Measurements from ENCODE around the gene FAM3D. TPM values are rescaled to one million over a fixed set of nuclear protein-coding genes. Genes with fewer than 3 reads are reported as not detected.

Gene FAM3D
- total and polyA plus RNA-seq, 3 donors from 2014 or later = 0.19 to 0.41 TPM; not detected in 1

DNA sequence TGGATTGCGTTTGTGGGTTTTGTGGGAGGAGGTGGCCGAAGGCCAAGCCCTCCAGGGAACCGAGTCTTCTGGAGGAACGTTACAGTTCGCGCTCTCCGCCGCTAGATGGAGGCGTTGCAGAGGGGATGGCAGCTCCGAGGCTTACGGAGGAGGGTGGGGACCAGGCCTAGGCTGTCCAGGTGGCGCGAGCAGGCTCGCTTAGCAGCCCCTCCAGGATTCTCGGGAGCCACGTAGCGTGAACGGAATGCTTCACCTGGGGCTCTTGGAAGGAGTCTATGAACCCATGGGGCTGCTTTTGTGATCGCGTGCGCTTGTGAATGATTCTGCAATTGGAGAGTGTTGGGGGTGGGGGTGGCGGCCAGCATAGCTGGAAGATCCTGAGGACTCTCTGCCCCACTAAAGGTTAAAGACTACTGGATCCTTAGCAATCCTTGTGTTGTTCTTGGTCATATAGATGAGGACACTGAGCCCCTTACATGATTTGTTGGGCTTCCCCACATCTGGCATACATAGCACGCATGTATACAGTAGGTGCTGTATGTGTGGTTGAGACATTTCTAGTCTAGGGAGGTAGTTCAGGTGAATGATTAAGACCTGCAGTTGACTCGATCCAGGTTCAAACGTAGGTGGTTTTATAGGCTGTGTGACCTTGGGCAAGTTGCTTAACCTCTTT, 25.7 kb downstream of the FAM3D start:
- TF ChIP-seq, protein P1, sequence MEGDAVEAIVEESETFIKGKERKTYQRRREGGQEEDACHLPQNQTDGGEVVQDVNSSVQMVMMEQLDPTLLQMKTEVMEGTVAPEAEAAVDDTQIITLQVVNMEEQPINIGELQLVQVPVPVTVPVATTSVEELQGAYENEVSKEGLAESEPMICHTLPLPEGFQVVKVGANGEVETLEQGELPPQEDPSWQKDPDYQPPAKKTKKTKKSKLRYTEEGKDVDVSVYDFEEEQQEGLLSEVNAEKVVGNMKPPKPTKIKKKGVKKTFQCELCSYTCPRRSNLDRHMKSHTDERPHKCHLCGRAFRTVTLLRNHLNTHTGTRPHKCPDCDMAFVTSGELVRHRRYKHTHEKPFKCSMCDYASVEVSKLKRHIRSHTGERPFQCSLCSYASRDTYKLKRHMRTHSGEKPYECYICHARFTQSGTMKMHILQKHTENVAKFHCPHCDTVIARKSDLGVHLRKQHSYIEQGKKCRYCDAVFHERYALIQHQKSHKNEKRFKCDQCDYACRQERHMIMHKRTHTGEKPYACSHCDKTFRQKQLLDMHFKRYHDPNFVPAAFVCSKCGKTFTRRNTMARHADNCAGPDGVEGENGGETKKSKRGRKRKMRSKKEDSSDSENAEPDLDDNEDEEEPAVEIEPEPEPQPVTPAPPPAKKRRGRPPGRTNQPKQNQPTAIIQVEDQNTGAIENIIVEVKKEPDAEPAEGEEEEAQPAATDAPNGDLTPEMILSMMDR (IDR thresholded peaks at IDR 0.05) = peak; percentile 63 to 79 (median 72)
- no peak for TF ChIP-seq POLR2A (IDR thresholded peaks at IDR 0.05)
- DNase-seq = peak; percentile 86
- no peaks in the 10 kb centered on the region for H3K9me3 ChIP-seq
- no peaks in the 10 kb centered on the region for H3K36me3 ChIP-seq (ENCODE audit: low read depth, missing control alignments)
- H3K4me3 ChIP-seq = no peak overlapping the region
- no peaks in the 10 kb centered on the region for H3K27me3 ChIP-seq
- H3K27ac ChIP-seq = no peak overlapping the region
- WGBS, 2 donors = 18 to 56% methylated on average over 4 to 25 of the region's 25 CpGs
- intact Hi-C loops (cut with DNase I; ENCODE audit: low total_unique reads) = no loop called here
- H3K4me1 ChIP-seq = peaks cover 6% of the 10 kb centered on the region

DNA sequence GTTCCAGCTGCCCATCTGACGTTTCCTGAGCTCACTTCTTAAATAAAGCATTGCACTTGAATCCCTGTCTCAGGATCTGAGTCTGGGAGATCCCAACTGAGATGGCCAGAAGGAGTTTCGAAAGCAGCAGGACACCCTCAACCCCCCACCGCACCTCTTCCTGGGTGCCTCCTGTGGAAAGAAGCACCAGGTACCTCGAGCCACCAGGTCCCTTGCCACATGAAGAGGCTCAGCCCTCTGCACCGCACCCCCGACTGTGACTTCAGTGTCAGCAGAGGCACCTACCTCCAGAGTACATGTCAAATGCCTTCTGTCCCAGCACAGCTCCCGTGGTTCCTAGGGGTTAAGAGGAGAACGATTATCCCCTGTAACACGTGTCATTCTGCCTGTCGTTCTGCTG, 26.7 kb downstream of the FAM3D start:
- Histone ChIP-seq H3K27ac (no peak overlapping the region), H3K27me3 (no peaks in the 10 kb centered on the region), H3K9me3 (no peaks in the 10 kb centered on the region), H3K4me1 (peaks cover 6% of the 10 kb centered on the region), H3K36me3 (ENCODE audit: low read depth, missing control alignments) (no peaks in the 10 kb centered on the region), H3K4me3 (no peak overlapping the region)
- no peak for TF ChIP-seq POLR2A (IDR thresholded peaks at IDR 0.05)
- TF ChIP-seq, protein P1 (IDR thresholded peaks at IDR 0.05) = no peak
- no peak for DNase-seq
- WGBS, 2 donors = 86 to 90% methylated on average over 4 to 10 of the region's 10 CpGs
- intact Hi-C loops (cut with DNase I; ENCODE audit: low total_unique reads) = no loop called here

DNA sequence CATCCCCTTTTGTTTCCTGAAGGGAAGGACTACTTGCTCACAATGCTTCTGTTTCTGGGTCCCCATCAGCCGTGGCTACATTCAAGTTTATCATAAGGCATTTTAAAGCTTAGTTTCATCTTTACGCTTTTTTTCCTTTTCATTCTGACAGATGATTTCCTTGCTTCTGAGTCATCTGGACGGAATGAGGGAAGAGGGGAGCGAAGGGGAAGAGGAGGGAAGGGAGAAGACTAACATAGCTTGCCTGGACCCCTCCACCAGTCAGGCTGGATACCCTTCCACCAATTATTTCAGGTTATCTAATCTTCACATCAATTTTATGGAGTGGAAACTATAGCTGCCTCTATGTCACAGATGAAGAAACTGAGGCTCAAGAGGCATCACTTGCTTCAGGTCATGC, 27.6 kb downstream of the FAM3D start:
- Histone ChIP-seq H3K27me3 (no peaks in the 10 kb centered on the region), H3K27ac (no peak overlapping the region), H3K4me3 (no peak overlapping the region), H3K4me1 (peaks cover 6% of the 10 kb centered on the region), H3K36me3 (ENCODE audit: low read depth, missing control alignments) (no peaks in the 10 kb centered on the region), H3K9me3 (no peaks in the 10 kb centered on the region)
- no peak for DNase-seq
- WGBS, 2 donors = 86% methylated on average over 4 of the region's 4 CpGs
- no peak for TF ChIP-seq POLR2A (IDR thresholded peaks at IDR 0.05)
- TF ChIP-seq, protein P1 (IDR thresholded peaks at IDR 0.05) = no peak
- intact Hi-C loops (cut with DNase I; ENCODE audit: low total_unique reads) = no loop called here

DNA sequence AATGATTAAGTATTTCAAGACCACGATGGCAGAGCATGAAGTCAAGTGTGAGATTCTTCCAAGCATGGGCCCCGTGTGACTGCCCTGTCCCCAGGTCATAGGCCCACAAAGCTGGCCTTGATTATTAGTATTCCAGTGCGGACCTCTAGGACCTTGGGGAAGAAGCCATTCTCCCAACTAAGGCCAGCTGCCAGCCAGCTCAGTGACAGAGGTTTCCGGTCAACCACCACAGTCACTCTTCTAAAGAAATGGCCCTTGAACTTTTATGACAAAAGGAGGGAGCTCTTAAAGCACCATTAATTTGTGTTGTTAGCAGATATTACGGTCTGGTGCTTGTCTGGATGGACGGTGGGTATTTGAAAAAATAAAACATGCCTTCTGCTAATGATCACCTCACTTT, 28.0 kb downstream of the FAM3D start:
- Histone ChIP-seq H3K27me3 (no peaks in the 10 kb centered on the region), H3K9me3 (no peaks in the 10 kb centered on the region), H3K4me1 (peaks cover 6% of the 10 kb centered on the region), H3K4me3 (no peak overlapping the region), H3K27ac (no peak overlapping the region), H3K36me3 (ENCODE audit: low read depth, missing control alignments) (no peaks in the 10 kb centered on the region)
- WGBS, 2 donors = 71 to 77% methylated on average over 6 of the region's 6 CpGs
- no peak for DNase-seq
- intact Hi-C loops (cut with DNase I; ENCODE audit: low total_unique reads) = no loop called here
- TF ChIP-seq, protein P1 (IDR thresholded peaks at IDR 0.05) = no peak
- TF ChIP-seq POLR2A (IDR thresholded peaks at IDR 0.05) = no peak

DNA sequence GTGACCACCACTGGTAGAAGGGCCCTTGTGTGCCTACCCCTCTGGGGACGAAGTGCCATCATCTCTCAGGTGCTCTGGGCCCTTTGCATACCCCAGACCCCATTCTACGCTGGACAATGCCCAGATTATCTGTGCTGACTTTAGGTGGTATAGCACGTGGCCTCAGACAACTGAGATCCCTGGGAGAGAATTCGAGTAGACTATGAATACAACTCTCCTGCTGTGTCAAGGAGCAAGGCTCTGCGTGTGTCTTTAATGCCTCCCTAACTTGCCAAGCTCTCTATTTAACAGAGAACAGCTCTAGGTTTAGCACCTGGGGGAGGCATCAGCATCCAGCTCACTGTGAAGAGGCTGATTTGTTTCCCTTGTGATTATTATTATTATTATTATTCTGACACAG, 29.1 kb downstream of the FAM3D start:
- DNase-seq = no peak
- Histone ChIP-seq H3K27me3 (no peaks in the 10 kb centered on the region), H3K4me3 (no peak overlapping the region), H3K9me3 (no peaks in the 10 kb centered on the region), H3K36me3 (ENCODE audit: low read depth, missing control alignments) (no peaks in the 10 kb centered on the region), H3K27ac (no peak overlapping the region), H3K4me1 (peaks cover 6% of the 10 kb centered on the region)
- 65 to 80% methylated on average over 5 of the region's 5 CpGs for WGBS, 2 donors
- intact Hi-C loops (cut with DNase I; ENCODE audit: low total_unique reads) = no loop called here
- no peak for TF ChIP-seq POLR2A (IDR thresholded peaks at IDR 0.05)
- TF ChIP-seq, protein P1 (IDR thresholded peaks at IDR 0.05) = no peak

Measured in testis (tissue), 3 donors.